Liver (tissue), 9 donors: ENCODE results near the gene EMD. TPM values are rescaled to one million over a fixed set of nuclear protein-coding genes. Genes with fewer than 3 reads are reported as not detected.

Experiments
- DNase-seq: peaks from one replicate; pipeline ENCODE4 v3.0.0-alpha.2; 2017; ENCODE audit warnings: low spot score
- H3K27ac ChIP-seq, 2 donors: one replicate each; pipeline ENCODE4 v1.7.0; 2013; ENCODE audit warnings: inconsistent platforms in 2 of 2, low read length in 2 of 2, control low read depth in 1 of 2, low read depth in 1 of 2, mild to moderate bottlenecking in 1 of 2
- H3K27me3 ChIP-seq, 4 donors: one replicate each; pipeline versions ENCODE4 v1.6.1 to v1.7.0; 2013; ENCODE audit warnings: low read length in 3 of 4, inconsistent platforms in 1 of 4, mild to moderate bottlenecking in 1 of 4, moderate library complexity in 1 of 4; ENCODE audit not compliant: control insufficient read depth in 4 of 4, insufficient read depth in 4 of 4
- H3K36me3 ChIP-seq, 4 donors: one replicate each; pipeline versions ENCODE4 v1.6.1 to v1.7.0; 2013; ENCODE audit warnings: low read length in 3 of 4, mild to moderate bottlenecking in 3 of 4, low read depth in 1 of 4, moderate library complexity in 1 of 4; ENCODE audit not compliant: control insufficient read depth in 4 of 4, insufficient read depth in 3 of 4
- H3K4me1 ChIP-seq, 4 donors: one replicate each; pipeline versions ENCODE4 v1.6.1 to v1.7.0; 2013; ENCODE audit warnings: low read length in 3 of 4, mild to moderate bottlenecking in 3 of 4, moderate library complexity in 1 of 4; ENCODE audit not compliant: control insufficient read depth in 4 of 4, insufficient read depth in 4 of 4
- H3K4me3 ChIP-seq, 3 donors: one replicate each; pipeline versions ENCODE4 v1.6.1 to v1.7.0; 2013; ENCODE audit warnings: low read length in 3 of 3, control low read depth in 1 of 3, low read depth in 1 of 3, mild to moderate bottlenecking in 1 of 3
- H3K9ac ChIP-seq, 2 donors: one replicate each; pipeline ENCODE4 v1.7.0; 2013; ENCODE audit warnings: low read length in 2 of 2, mild to moderate bottlenecking in 2 of 2, moderate library complexity in 2 of 2, control low read depth in 1 of 2, low read depth in 1 of 2
- H3K9me3 ChIP-seq, 4 donors: one replicate each; pipeline versions ENCODE4 v1.6.1 to v1.7.0; 2013; ENCODE audit warnings: low read length in 3 of 4; ENCODE audit not compliant: control insufficient read depth in 4 of 4
- ATF3 ChIP-seq: IDR thresholded peaks from 2 replicates; pipeline ENCODE4 v1.6.1; 2016; ENCODE audit warnings: antibody characterized with exemption
- CTCF ChIP-seq: fragments of 150-350 bp; IDR thresholded peaks from 2 replicates; pipeline ENCODE4 v1.5.1; 2017; ENCODE audit warnings: improper control_type of control experiment, low read depth, low read length; ENCODE audit not compliant: missing input control
- EGR1 ChIP-seq, 2 donors: IDR thresholded peaks; 2 replicates each; pipeline ENCODE4 v1.6.1; 2016 to 2018; ENCODE audit warnings: antibody characterized with exemption in 2 of 2, low read depth in 2 of 2
- FOXA1 ChIP-seq: IDR thresholded peaks from 2 replicates; pipeline ENCODE4 v1.6.1; 2016; ENCODE audit warnings: antibody characterized with exemption
- FOXA2 ChIP-seq: IDR thresholded peaks from 2 replicates; pipeline ENCODE4 v1.6.1; 2016; ENCODE audit warnings: antibody characterized with exemption
- HNF4A ChIP-seq, 2 donors: conservative IDR thresholded peaks; 2 replicates each; pipeline ENCODE4 v1.6.1; 2016; ENCODE audit warnings: antibody characterized with exemption in 2 of 2, mild to moderate bottlenecking in 2 of 2
- HNF4G ChIP-seq: IDR thresholded peaks from 2 replicates; pipeline ENCODE4 v1.6.1; 2016; ENCODE audit warnings: antibody characterized with exemption
- JUND ChIP-seq, 2 donors: IDR thresholded peaks; 2 replicates each; pipeline ENCODE4 v1.6.1; 2016; ENCODE audit warnings: antibody characterized with exemption in 2 of 2
- MAX ChIP-seq: IDR thresholded peaks from 2 replicates; pipeline ENCODE4 v1.6.1; 2016; ENCODE audit warnings: antibody characterized with exemption
- NR2F2 ChIP-seq: IDR thresholded peaks from 2 replicates; pipeline ENCODE4 v1.6.1; 2016; ENCODE audit warnings: antibody characterized with exemption
- RAD21 ChIP-seq, 2 donors: IDR thresholded peaks; 2 replicates each; pipeline ENCODE4 v1.6.1; 2016; ENCODE audit warnings: antibody characterized with exemption in 2 of 2, mild to moderate bottlenecking in 2 of 2
- REST ChIP-seq: IDR thresholded peaks from 2 replicates; pipeline ENCODE4 v1.6.1; 2016; ENCODE audit warnings: antibody characterized with exemption, mild to moderate bottlenecking
- RXRA ChIP-seq, 2 donors: IDR thresholded peaks; 2 replicates each; pipeline ENCODE4 v1.6.1; 2017 to 2018; ENCODE audit warnings: antibody characterized with exemption in 2 of 2, mild to moderate bottlenecking in 1 of 2
- SP1 ChIP-seq: IDR thresholded peaks from 2 replicates; pipeline ENCODE4 v1.6.1; 2018; ENCODE audit warnings: antibody characterized with exemption, mild to moderate bottlenecking
- WGBS: extraction: QIAGEN DNeasy Blood & Tissue Kit; methylation state at CpG from one replicate; pipeline ENCODE4 v1.1.7; 2013; 5-methylcytosine and 5-hydroxymethylcytosine counted together
- polyA plus RNA-seq, 2 donors: library from polyadenylated mRNA; stranded (reverse) in 1 of 2; unstranded in 1 of 2; fragments of 200-250 nt in 1 of 2; fragments of >200 nt in 1 of 2; fragmentation: Nextera tagmentation in 1 of 2; extraction: Ambion mirVana in 1 of 2; gene quantifications; one replicate each; pipeline versions ENCODE4 v1.2.1 to v1.2.3, GENCODE V29; 2013 to 2015
- total RNA-seq, 2 donors: library from RNA; depleted of rRNA; stranded (reverse); fragments of >200 nt; gene quantifications; one replicate each; pipeline ENCODE4 v1.2.3, GENCODE V29; 2014
- donor health status: healthy.
- donor health status: healthy.
- donor health status: healthy.
- donor health status: healthy.
- donor health status: healthy.

Gene EMD
- total and polyA plus RNA-seq, 4 donors, result 11.6 to 38.0 (median 17.0) TPM

- DNase-seq, result no peak
- H3K9ac ChIP-seq, result no peak overlapping the region
- TF ChIP-seq EGR1 (IDR thresholded peaks at IDR 0.05; ENCODE audit: low read depth in 2 of 2) (no peak), FOXA2 (no peak), FOXA1 (no peak), NR2F2 (no peak), HNF4G (no peak), RAD21 (IDR thresholded peaks at IDR 0.05) (no peak), MAX (no peak), REST (no peak), CTCF (no peak), SP1 (no peak), JUND (IDR thresholded peaks at IDR 0.05) (no peak), HNF4A (conservative IDR thresholded peaks at IDR 0.05) (no peak), RXRA (IDR thresholded peaks at IDR 0.05) (no peak), ATF3 (no peak)
- no peaks in the 10 kb centered on the region for H3K36me3 ChIP-seq
- H3K4me3 ChIP-seq, result peak overlapping the region in 1 of 3 donors; percentile 39
- H3K9me3 ChIP-seq, result no peaks in the 10 kb centered on the region
- peak overlapping the region in 1 of 2 donors; percentile 35 for H3K27ac ChIP-seq
- WGBS, result 17% methylated on average over 43 of the region's 43 CpGs
- no peaks in the 10 kb centered on the region for H3K27me3 ChIP-seq
- H3K4me1 ChIP-seq, result peaks cover 9 to 27% (median 12%) of the 10 kb centered on the region in 4 donors
Observed at GRCh38 chrX:154371789-154372300, 7.2 kb upstream of the EMD start.

- WGBS, result 50% methylated on average over 5 of the region's 5 CpGs
- H3K4me1 ChIP-seq, result peaks cover 8 to 21% (median 11%) of the 10 kb centered on the region in 4 donors
Observed at GRCh38 chrX:154372612-154373022, 6.5 kb upstream of the EMD start.

More at GRCh38 chrX:154372612-154373022, 6.5 kb upstream of the EMD start:
- TF ChIP-seq CTCF (no peak), FOXA1 (no peak), HNF4G (no peak), HNF4A (conservative IDR thresholded peaks at IDR 0.05) (no peak)
- Histone ChIP-seq H3K9me3 (no peaks in the 10 kb centered on the region), H3K9ac (no peak overlapping the region), H3K27me3 (no peaks in the 10 kb centered on the region), H3K4me3 (peak overlapping the region in 1 of 3 donors; percentile 39), H3K36me3 (no peaks in the 10 kb centered on the region), H3K27ac (no peak overlapping the region)
- no peak for DNase-seq
